Measurements from ENCODE around the gene PSMB11.

Gene PSMB11

GRCh38 chr14:23045419-23046357 lies 3.7 kb downstream of the PSMB11 start:
- no peak for DNase-seq

DNA sequence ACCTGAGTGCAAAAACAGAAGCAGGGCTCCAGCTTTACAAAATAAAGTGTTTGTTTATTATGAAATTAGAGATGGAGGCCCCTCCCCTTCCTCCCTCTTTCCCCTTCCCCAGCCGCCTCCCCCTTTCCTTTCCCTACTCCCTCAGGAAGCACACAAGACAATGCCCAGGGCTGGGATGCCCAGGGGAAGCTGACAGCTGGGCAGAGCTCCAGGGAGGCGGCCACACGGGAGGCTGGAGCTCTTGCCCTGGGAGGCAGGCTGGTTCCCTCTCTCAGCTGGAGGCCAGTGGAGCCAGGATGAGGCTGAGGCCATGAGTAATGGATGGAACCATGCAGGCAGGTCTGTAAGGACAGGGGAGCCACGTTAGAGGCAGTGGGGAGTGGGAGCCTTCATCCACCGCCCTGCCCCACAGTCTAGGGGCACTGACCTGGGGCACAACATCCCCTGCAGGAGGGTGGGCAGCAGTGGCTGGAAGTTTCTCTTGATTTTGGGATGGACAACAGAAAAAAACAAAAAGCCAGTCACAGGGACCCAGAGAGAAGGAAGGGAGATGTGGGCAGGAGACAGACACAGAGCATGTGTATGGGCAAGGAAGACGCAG lies 5.1 kb downstream of the PSMB11 start:
- no peak for DNase-seq

DNA sequence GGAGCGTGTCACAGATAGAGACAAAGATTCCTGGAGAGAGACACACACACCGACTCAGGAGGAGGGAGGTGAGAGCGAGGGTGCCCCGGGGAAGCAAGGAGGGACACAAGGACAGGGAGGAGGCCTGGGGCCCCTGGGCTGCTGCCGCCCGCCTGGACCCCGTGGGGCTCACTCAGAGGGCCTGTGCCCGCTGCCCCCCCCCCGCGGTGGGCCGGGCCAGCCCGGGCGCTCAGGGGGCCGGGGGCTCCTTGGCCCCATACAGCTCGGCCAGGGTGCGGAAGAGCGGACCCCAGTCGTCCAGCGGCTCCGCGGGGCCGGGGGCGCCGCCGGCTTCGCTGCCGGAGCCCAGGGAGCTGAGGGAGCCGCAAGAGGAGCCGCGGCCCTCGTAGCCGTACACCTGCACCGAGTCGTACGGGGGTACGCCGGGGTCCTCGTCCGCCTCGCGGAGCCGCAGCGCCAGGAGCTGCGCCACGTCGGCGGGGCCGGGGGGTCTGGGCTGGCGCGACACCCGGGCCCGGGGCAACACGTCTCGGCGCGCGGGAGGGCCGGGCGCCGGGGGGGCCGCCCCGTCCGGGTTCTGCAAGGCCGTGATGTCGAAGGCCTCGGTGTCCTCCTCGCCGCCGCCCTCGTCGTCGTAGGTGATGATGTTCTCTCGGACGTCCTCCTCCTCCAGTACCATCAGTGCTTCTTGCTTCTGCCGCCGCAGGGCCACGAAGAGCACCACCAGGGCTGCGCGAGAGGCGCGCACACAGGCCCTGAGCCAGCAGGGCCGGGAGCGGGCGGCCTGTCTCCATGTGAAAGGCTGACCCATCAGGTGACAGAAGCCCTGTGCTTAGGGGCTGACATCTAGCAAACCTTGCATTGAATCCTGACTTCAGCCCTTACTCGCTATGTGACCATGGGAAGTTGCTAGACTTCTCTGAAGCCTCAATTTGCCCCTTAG lies 6.0 kb downstream of the PSMB11 start:
- no peak for DNase-seq

- no peak for DNase-seq
Observed at GRCh38 chr14:23049011-23049410, 7.0 kb downstream of the PSMB11 start.

DNA sequence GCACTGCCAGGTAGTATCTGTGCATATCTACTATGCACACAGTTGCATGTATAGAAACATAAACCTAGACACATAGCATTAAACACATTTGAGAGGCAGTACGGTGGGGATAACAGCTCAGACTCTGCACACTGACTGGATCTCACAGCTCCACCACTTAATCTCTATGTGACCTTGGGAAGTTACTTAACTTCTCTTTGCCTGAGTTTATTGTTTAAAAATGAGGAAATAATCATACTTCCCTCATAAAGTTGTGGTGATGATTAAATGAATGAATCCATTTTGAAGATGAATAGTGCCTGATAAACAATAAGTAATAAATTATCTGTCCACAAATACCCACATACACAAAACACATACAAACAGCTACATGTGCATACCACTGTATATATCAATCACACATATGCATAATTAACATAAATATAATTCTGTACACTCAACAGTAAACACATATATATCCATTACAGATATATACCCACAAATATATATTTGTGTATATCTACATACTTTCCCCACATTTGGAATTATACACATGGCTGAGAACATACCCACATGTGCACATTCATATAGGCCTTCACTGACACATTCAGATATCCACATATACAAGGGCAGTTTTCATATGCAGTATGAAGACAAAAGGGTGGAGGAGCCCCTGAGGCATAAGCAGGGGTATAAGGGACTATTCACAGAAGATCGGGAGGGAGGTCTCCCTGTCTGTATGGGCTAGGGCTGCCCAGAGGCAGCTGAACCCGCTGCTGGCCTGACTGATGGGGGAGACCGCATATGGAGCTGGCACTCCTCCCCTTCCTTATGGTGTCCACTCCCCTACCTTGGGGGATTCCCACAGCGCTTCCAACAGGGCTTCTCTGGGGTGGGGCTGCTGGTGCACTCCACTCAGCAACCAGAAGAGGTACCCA lies 9.4 kb downstream of the PSMB11 start:
- no peak for DNase-seq

DNA sequence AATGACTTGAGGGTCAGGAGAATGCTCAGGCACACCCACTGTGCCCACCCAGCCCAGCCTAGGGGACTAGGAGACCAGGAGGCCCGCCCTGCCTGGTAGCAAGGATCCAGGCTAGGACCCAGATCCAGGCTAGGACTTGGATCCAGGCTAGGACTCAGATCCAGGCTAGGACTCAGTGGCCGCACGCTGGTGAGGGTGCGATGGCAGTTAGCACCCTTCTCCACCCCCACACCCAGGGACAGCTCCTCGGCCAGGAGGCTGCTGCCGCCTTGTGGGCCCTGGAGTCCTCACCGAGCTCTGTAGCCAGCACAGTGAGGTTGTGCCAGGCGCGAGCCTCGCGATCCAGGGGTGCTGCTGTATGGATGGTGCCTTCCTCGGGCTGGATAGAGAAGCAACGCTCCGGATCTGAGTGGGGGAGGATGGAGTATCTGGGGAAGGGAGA lies 10.2 kb downstream of the PSMB11 start:
- DNase-seq = no peak

GRCh38 chr14:23052671-23053070 lies 10.7 kb downstream of the PSMB11 start:
- no peak for DNase-seq

DNA sequence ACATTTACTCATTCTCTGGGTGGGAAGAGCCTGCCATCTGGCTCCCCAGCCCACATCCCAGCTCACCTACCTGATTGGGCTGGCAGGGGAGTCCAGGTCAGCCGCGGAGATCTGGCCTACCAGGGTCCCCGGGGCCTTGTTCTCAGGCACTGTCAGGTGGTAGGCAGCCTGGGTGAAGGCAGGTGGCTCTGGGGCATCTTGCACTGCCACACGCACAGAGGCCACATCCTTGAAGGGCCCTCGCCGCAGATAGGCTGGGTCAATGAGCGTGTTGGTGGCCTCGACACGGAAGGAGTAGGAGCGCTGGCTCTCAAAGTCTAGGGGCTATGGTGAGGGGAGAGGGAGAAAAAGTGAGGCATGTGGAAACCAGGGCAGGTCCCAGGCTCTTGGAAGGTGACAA lies 11.4 kb downstream of the PSMB11 start:
- DNase-seq = no peak

DNA sequence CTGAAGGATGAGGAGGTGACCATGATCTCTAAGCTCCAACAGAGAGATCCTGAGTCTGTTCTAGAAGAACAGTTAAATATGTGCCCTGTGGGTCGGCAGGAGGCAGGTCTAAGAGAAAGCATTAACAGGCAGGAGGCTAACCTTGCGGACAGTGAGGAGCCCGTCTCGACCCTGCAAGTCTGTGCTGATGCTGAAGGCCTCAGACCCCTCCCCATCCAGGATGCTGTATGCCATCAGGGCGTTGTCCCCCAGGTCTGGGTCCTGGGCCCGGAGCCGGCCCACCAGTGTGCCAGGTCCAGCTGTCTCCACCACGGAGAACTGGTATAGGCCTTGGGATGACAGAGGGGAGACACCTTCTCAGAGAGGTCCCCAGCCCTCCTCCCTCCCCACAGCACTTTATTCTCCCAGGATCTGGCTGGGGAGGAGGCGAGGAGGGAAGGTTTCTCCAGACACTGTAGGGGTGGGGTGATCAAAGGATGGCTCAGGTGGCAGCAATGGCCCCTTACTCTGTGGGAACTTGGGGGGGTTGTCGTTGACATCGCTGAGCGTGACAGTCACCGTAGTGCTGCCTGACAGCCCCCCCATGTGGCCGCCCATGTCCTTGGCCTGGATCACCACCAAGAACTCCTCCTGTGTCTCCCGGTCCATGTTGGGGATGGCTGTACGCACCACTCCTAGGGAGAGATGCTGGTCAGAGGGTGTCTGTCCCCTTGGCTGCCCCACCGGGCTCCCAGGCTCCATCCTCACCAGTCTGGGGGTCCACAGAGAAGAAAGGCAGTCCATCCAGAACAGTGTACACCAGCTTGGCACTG lies 12.2 kb downstream of the PSMB11 start:
- DNase-seq = no peak

GRCh38 chr14:23055147-23055550 lies 13.1 kb downstream of the PSMB11 start:
- no peak for DNase-seq

DNA sequence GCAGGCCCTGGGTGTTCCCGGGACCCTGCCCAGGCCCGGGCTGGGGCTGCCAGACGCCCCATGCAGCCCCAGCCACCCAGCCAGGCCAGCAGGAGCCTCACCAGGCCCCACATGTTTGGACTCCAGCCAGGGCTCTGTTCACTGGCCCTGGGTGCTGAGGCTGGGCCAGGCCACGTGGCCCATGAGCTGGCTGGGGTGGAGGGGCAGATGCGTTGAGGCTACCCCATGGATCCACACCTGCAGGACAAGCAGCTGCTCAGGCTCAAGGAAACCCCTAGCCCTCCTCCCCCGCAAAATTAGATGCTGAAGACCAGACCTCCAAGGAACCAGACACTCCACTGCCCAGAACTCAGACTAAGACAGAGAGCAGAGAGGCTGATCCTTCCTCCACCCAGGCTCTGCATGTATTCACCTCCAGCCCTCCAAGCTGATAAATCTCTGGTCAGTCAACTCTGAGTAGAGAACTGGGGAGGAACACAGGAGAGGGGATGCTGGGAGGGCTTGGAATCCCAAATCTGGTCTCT lies 13.7 kb downstream of the PSMB11 start:
- DNase-seq = no peak

GRCh38 chr14:23056145-23056955 lies 14.3 kb downstream of the PSMB11 start:
- no peak for DNase-seq

GRCh38 chr14:23056956-23057756 lies 15.1 kb downstream of the PSMB11 start, which contains the start of gene CDH24:
Gene CDH24, minus strand, starts transcription at chr14:23057520. Its CDS starts 1,787 bp downstream, at chr14:23055733.
- no peak for DNase-seq

GRCh38 chr14:23057757-23058653 lies 16.0 kb downstream of the PSMB11 start:
- DNase-seq = no peak

DNA sequence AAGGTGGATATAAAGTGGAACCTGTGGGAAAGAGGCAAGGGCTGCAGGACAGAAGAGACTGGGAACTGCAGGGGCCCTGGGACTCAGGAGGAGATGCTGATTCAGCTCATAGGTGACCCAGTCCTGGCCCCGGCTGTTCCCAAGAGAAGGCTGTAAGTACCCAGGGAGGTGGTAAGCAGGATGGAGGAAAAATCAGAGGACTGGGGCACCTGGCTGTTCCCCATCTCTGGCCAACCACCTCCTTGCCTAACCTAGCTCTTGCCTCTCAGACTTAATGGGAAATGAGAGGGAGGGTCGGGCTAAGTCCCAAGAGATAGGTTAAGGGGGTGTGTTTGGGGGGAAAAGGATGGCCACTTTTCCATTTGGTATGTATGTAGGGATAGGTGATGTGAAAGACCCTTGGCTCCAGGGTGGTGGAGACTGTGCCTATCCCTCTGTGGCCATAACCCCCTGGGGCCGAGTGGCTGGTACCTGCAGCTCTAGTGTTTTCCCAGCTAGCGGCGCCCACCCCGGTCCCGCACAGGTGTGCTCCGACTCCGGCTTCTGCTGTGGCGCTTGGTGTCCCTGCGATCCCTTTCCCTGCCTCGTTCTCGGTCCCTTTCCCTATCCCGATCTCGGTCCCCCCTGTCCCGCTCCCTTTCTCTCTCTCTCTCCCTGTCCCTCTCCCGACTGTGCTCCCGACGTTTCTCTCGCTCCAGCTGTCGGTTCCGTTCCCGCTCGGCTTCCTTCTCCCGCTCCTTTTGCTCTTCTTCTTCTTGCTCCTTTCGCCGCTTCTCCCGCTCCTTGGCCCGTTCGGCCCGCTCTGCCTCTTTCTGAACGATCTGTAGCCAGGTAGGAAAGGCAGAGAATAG lies 16.9 kb downstream of the PSMB11 start:
- no peak for DNase-seq

DNA sequence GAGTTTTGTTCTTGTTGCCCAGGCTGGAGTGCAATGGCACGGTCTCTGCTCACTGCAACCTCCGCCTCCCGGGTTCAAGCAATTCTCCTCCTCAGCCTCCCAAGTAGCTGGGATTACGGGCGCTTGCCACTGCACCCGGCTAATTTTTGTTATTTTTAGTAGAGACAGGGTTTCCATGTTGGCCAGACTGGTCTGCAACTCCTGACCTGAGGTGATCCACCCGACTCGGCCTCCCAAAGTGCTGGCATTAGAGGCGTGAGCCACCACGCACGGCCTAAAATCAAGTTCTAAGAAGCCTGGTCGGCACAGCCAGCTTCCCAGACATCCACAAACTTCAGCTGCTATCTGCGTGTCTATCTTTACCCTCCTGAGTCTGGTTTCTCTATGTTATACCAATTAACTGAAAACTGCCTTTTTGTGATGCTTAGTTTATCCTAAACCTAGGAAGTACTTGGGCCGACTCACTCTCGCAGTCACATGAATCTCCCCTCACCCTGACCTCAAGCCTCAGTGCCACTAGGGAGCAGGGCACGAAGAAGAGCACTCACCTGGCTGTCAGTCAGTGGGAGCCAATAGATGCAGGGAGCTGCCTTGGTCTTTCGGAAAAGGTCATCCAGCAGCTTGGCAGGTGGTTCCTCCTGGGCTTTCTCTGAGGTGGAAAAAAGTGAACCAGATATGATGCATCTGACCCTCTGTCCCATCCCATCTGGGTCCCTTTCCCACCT lies 18.7 kb downstream of the PSMB11 start:
- no peak for DNase-seq

All from DMS53 (cell line).